ENCODE results near the gene KIDINS220. TPM values are rescaled to one million over a fixed set of nuclear protein-coding genes. Genes with fewer than 3 reads are reported as not detected.
"Not testable (repeated sequence)": the region's sequence is repeated elsewhere in the genome, so short reads cannot be mapped to it uniquely, and the experiment has no call there.

The KIDINS220 gene
- total RNA-seq, 1 experiment from 2014 or later = 26.8 TPM

DNA sequence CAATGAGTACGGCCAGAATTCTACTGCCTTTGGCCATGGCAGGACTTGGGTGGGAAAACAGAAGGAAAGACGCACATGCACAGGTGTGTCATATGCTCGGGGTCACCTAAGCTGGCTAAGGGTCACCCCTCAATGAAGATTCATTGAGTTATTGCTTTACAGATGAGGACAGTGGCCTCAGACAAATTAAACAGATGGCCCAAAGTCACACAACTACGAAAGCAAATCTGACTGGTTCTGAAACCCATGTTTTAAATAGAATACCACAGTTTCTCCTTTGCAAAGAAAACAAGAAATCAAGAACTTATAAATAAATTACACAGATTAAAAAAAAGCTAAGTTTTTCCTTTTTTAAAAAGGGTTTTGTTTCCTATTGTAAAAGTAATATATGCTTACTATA is 85.0 kb downstream of the KIDINS220 start:
- H3K27me3 ChIP-seq (ENCODE audit: low read length) = no peaks in the 10 kb centered on the region
- DNase-seq = no peak
- H3K9me3 ChIP-seq (ENCODE audit: low read length) = no peaks in the 10 kb centered on the region
- no peak overlapping the region for H3K27ac ChIP-seq (ENCODE audit: low read length)
- H3K4me2 ChIP-seq (ENCODE audit: low read depth, low read length, poor library complexity, severe bottlenecking) = no peak overlapping the region
- no peak overlapping the region for H2AFZ ChIP-seq (ENCODE audit: low read length)
- no peak overlapping the region for H3K4me3 ChIP-seq (ENCODE audit: low read length)
- no peaks in the 10 kb centered on the region for H3K9me2 ChIP-seq (replicated peaks; ENCODE audit: insufficient read depth, low read length)
- H3K4me1 ChIP-seq (ENCODE audit: low read length) = peaks cover 10% of the 10 kb centered on the region
- no peaks in the 10 kb centered on the region for H4K20me1 ChIP-seq (ENCODE audit: insufficient read depth, low read depth, low read length)
- H3K79me2 ChIP-seq (ENCODE audit: low read length) = no peaks in the 10 kb centered on the region
- H3K9ac ChIP-seq (ENCODE audit: low read length) = no peak overlapping the region
- H3K36me3 ChIP-seq (ENCODE audit: insufficient read depth, low read length) = 0 out of 2 replicates have a peak, but pooled peaks cover 3% of the 10 kb centered on the region

GRCh38 chr2:8750221-8750620 is 87.2 kb downstream of the KIDINS220 start:
- H3K79me2 ChIP-seq (ENCODE audit: low read length) = no peaks in the 10 kb centered on the region
- 0 out of 2 replicates have a peak, but pooled peaks cover 3% of the 10 kb centered on the region for H3K36me3 ChIP-seq (ENCODE audit: insufficient read depth, low read length)
- no peak overlapping the region for H3K4me3 ChIP-seq (ENCODE audit: low read length)
- H3K9me3 ChIP-seq (ENCODE audit: low read length) = no peaks in the 10 kb centered on the region
- H3K27ac ChIP-seq (ENCODE audit: low read length) = no peak overlapping the region
- H3K9ac ChIP-seq (ENCODE audit: low read length) = no peak overlapping the region
- H3K9me2 ChIP-seq (replicated peaks; ENCODE audit: insufficient read depth, low read length) = no peaks in the 10 kb centered on the region
- H3K27me3 ChIP-seq (ENCODE audit: low read length) = no peaks in the 10 kb centered on the region
- H2AFZ ChIP-seq (ENCODE audit: low read length) = no peak overlapping the region
- peaks cover 10% of the 10 kb centered on the region for H3K4me1 ChIP-seq (ENCODE audit: low read length)
- H4K20me1 ChIP-seq (ENCODE audit: insufficient read depth, low read depth, low read length) = no peaks in the 10 kb centered on the region
- no peak overlapping the region for H3K4me2 ChIP-seq (ENCODE audit: low read depth, low read length, poor library complexity, severe bottlenecking)
- no peak for DNase-seq

GRCh38 chr2:8743261-8743660 is 94.2 kb downstream of the KIDINS220 start:
- H3K27ac ChIP-seq (ENCODE audit: low read length) = no peak overlapping the region
- no peaks in the 10 kb centered on the region for H3K4me1 ChIP-seq (ENCODE audit: low read length)
- H3K9me2 ChIP-seq (replicated peaks; ENCODE audit: insufficient read depth, low read length) = no peaks in the 10 kb centered on the region
- H3K27me3 ChIP-seq (ENCODE audit: low read length) = no peaks in the 10 kb centered on the region
- H3K4me2 ChIP-seq (ENCODE audit: low read depth, low read length, poor library complexity, severe bottlenecking) = no peak overlapping the region
- no peak overlapping the region for H3K9ac ChIP-seq (ENCODE audit: low read length)
- no peak overlapping the region for H3K4me3 ChIP-seq (ENCODE audit: low read length)
- H3K9me3 ChIP-seq (ENCODE audit: low read length) = no peaks in the 10 kb centered on the region
- no peaks in the 10 kb centered on the region for H3K36me3 ChIP-seq (ENCODE audit: insufficient read depth, low read length)
- no peak overlapping the region for H2AFZ ChIP-seq (ENCODE audit: low read length)
- no peak for DNase-seq
- no peaks in the 10 kb centered on the region for H3K79me2 ChIP-seq (ENCODE audit: low read length)
- H4K20me1 ChIP-seq (ENCODE audit: insufficient read depth, low read depth, low read length) = no peaks in the 10 kb centered on the region

- Histone ChIP-seq H3K9me2 (replicated peaks; ENCODE audit: insufficient read depth, low read length) (no peaks in the 10 kb centered on the region), H3K9me3 (ENCODE audit: low read length) (no peaks in the 10 kb centered on the region)
Observed at GRCh38 chr2:8740136-8740535, 97.3 kb downstream of the KIDINS220 start.

DNA sequence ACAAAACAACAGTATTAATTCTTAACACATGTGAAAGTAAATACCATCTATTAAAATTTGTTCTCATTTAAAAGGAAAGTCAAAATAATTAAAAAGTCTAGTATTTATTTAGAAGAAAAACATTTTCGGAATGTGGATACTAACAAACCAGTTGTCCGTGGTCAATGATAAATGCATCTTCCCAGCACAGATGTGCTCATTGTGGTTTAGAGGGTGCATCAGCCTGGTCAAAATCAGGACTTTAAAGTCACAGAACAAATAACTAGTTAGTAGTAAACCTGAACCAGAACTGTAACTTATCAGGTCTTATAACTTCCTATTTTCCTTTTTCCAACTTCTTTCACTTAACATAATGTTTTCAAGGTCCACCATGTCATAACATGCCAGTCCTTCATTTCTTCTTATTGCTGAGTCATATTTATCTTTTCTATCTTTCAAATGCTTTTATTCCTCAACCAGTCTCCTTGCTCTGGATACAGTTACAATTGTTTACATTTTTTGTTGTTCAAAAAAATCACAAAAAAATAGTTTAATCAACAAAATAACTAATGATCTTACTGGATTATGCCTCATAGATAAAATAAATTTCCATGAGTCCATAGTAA is 99.7 kb downstream of the KIDINS220 start:
- Histone ChIP-seq H3K36me3 (ENCODE audit: insufficient read depth, low read length) (0 out of 2 replicates have a peak, but pooled peaks cover 6% of the 10 kb centered on the region), H3K27me3 (ENCODE audit: low read length) (no peaks in the 10 kb centered on the region), H3K4me2 (ENCODE audit: low read depth, low read length, poor library complexity, severe bottlenecking) (no peak overlapping the region), H3K9me2 (replicated peaks; ENCODE audit: insufficient read depth, low read length) (no peaks in the 10 kb centered on the region), H3K9me3 (ENCODE audit: low read length) (no peaks in the 10 kb centered on the region), H3K4me3 (ENCODE audit: low read length) (no peak overlapping the region), H3K4me1 (ENCODE audit: low read length) (peaks cover 4% of the 10 kb centered on the region), H3K79me2 (ENCODE audit: low read length) (no peaks in the 10 kb centered on the region), H4K20me1 (ENCODE audit: insufficient read depth, low read depth, low read length) (no peaks in the 10 kb centered on the region), H3K9ac (ENCODE audit: low read length) (no peak overlapping the region), H3K27ac (ENCODE audit: low read length) (no peak overlapping the region), H2AFZ (ENCODE audit: low read length) (no peak overlapping the region)
- no peak for DNase-seq

More at GRCh38 chr2:8740136-8740535, 97.3 kb downstream of the KIDINS220 start:
- H3K27me3 ChIP-seq (ENCODE audit: low read length) = no peaks in the 10 kb centered on the region
- peaks cover 4% of the 10 kb centered on the region for H3K4me1 ChIP-seq (ENCODE audit: low read length)
- no peak overlapping the region for H3K4me2 ChIP-seq (ENCODE audit: low read depth, low read length, poor library complexity, severe bottlenecking)
- no peak overlapping the region for H2AFZ ChIP-seq (ENCODE audit: low read length)
- H3K4me3 ChIP-seq (ENCODE audit: low read length) = no peak overlapping the region
- no peaks in the 10 kb centered on the region for H3K79me2 ChIP-seq (ENCODE audit: low read length)
- no peak for DNase-seq
- no peaks in the 10 kb centered on the region for H3K36me3 ChIP-seq (ENCODE audit: insufficient read depth, low read length)
- no peaks in the 10 kb centered on the region for H4K20me1 ChIP-seq (ENCODE audit: insufficient read depth, low read depth, low read length)
- H3K27ac ChIP-seq (ENCODE audit: low read length) = no peak overlapping the region
- no peak overlapping the region for H3K9ac ChIP-seq (ENCODE audit: low read length)

DNA sequence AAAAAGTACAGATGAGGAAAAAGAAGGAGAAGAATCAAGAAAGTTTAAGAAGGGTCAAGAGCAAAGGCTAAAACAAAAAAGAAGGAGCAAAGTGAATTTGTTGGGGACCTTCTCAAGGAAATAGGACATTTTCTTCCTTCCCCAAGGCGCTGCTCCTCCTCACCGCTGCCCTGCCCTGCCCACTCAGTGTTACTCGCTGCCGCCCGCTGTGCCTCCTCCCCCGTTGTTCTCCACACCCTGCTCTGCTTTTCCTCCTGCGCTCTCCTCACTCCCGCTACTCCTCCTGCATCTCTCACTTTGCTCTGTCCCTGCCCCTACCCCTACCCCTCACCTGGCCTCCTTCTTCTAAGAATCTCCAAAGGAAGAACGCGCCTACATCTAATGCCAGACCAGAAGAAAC is 104.8 kb downstream of the KIDINS220 start:
- H3K9ac ChIP-seq (ENCODE audit: low read length) = no peak overlapping the region
- 0 out of 2 replicates have a peak, but pooled peaks cover 6% of the 10 kb centered on the region for H3K36me3 ChIP-seq (ENCODE audit: insufficient read depth, low read length)
- H3K27me3 ChIP-seq (ENCODE audit: low read length) = no peaks in the 10 kb centered on the region

DNA sequence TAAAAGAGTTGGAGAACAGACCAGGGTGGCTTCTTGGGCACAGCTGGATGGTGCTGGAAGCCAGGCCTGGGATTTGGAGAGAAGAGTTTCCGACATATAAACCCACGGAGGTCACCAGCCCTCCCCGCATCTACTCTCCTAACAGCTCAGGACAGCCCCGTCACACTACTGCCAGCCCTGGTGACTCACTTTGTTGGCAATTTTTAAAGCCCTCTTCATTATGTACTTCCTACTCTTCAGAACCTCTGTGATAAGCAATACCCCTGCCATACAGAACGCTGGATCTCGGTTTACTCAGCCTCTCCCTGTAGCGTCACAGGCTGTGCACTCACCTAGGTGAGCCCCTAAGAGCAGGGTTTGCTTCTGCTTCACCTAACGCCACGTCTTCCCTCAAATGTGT is 107.5 kb downstream of the KIDINS220 start:
- Histone ChIP-seq H3K27me3 (ENCODE audit: low read length) (no peaks in the 10 kb centered on the region), H3K4me1 (ENCODE audit: low read length) (no peaks in the 10 kb centered on the region), H3K9me3 (ENCODE audit: low read length) (no peaks in the 10 kb centered on the region), H3K79me2 (ENCODE audit: low read length) (no peaks in the 10 kb centered on the region), H3K9ac (ENCODE audit: low read length) (no peak overlapping the region), H3K4me3 (ENCODE audit: low read length) (no peak overlapping the region), H3K27ac (ENCODE audit: low read length) (no peak overlapping the region), H3K9me2 (replicated peaks; ENCODE audit: insufficient read depth, low read length) (no peaks in the 10 kb centered on the region), H4K20me1 (ENCODE audit: insufficient read depth, low read depth, low read length) (no peaks in the 10 kb centered on the region), H3K4me2 (ENCODE audit: low read depth, low read length, poor library complexity, severe bottlenecking) (no peak overlapping the region), H2AFZ (ENCODE audit: low read length) (no peak overlapping the region), H3K36me3 (ENCODE audit: insufficient read depth, low read length) (0 out of 2 replicates have a peak, but pooled peaks cover 6% of the 10 kb centered on the region)
- DNase-seq = no peak

More for the DNA sequence above, 104.8 kb downstream of the KIDINS220 start:
- Histone ChIP-seq H3K4me3 (ENCODE audit: low read length) (no peak overlapping the region), H3K4me2 (ENCODE audit: low read depth, low read length, poor library complexity, severe bottlenecking) (no peak overlapping the region), H3K4me1 (ENCODE audit: low read length) (peaks cover 4% of the 10 kb centered on the region), H3K27ac (ENCODE audit: low read length) (no peak overlapping the region), H2AFZ (ENCODE audit: low read length) (no peak overlapping the region), H4K20me1 (ENCODE audit: insufficient read depth, low read depth, low read length) (no peaks in the 10 kb centered on the region), H3K9me2 (replicated peaks; ENCODE audit: insufficient read depth, low read length) (no peaks in the 10 kb centered on the region), H3K79me2 (ENCODE audit: low read length) (no peaks in the 10 kb centered on the region), H3K9me3 (ENCODE audit: low read length) (no peaks in the 10 kb centered on the region)
- DNase-seq = no peak

GRCh38 chr2:8729101-8729500 is 108.3 kb downstream of the KIDINS220 start:
- H3K79me2 ChIP-seq (ENCODE audit: low read length); H3K4me1 ChIP-seq (ENCODE audit: low read length); H2AFZ ChIP-seq (ENCODE audit: low read length); H3K9ac ChIP-seq (ENCODE audit: low read length); DNase-seq; H3K27me3 ChIP-seq (ENCODE audit: low read length); H3K9me2 ChIP-seq (replicated peaks; ENCODE audit: insufficient read depth, low read length); H3K36me3 ChIP-seq (ENCODE audit: insufficient read depth, low read length); H3K9me3 ChIP-seq (ENCODE audit: low read length); H3K4me2 ChIP-seq (ENCODE audit: low read depth, low read length, poor library complexity, severe bottlenecking); H4K20me1 ChIP-seq (ENCODE audit: insufficient read depth, low read depth, low read length); H3K27ac ChIP-seq (ENCODE audit: low read length); H3K4me3 ChIP-seq (ENCODE audit: low read length): not testable (repeated sequence)

Measured in Karpas-422 (cell line).